Transverse colon (tissue), 4 donors: ENCODE results near the gene HAUS2. TPM values are rescaled to one million over a fixed set of nuclear protein-coding genes. Genes with fewer than 3 reads are reported as not detected.
A peak's percentile ranks its signal among the peaks of the same experiment; 100 is the strongest.

Experiments
- DNase-seq: peaks from one replicate; pipeline ENCODE4 v3.0.0-alpha.2; 2019
- H3K27ac ChIP-seq, 4 donors: fragments of 200-600 bp; sonication (generic); 2 replicates each; pipeline ENCODE4 v1.5.1; 2016 to 2018; ENCODE audit warnings: inconsistent platforms in 4 of 4
- H3K27me3 ChIP-seq: fragments of 200-600 bp; sonication (generic); 2 replicates; pipeline ENCODE4 v1.5.1; 2017; ENCODE audit warnings: inconsistent platforms
- H3K36me3 ChIP-seq, 4 donors: fragments of 200-600 bp; sonication (generic); 2 replicates each; pipeline ENCODE4 v1.5.1; 2017 to 2019; ENCODE audit warnings: inconsistent platforms in 4 of 4
- H3K4me1 ChIP-seq, 4 donors: fragments of 200-600 bp; sonication (generic); 2 replicates each; pipeline ENCODE4 v1.5.1; 2017 to 2020; ENCODE audit warnings: inconsistent platforms in 4 of 4
- H3K4me3 ChIP-seq, 4 donors: fragments of 200-600 bp; sonication (generic); 1 replicate in 1 of 4; 2 replicates in 3 of 4; pipeline versions ENCODE4 v1.5.1 to v1.6.1; 2017 to 2019; ENCODE audit warnings: inconsistent platforms in 4 of 4
- H3K9me3 ChIP-seq, 2 donors: fragments of 200-600 bp; sonication (generic); 2 replicates each; pipeline ENCODE4 v1.5.1; 2017 to 2019; ENCODE audit warnings: inconsistent platforms in 2 of 2
- EP300 ChIP-seq: sonication (generic); formaldehyde crosslinking; IDR thresholded peaks from one replicate; pipeline ENCODE4 v1.6.1; 2017; ENCODE audit warnings: antibody characterized with exemption, low read depth
- POLR2A ChIP-seq: fragments of 450-650 bp; IDR thresholded peaks from one replicate; pipeline ENCODE4 v1.6.1; 2016; ENCODE audit warnings: antibody characterized with exemption, mild to moderate bottlenecking, moderate library complexity
- POLR2AphosphoS5 ChIP-seq, 3 donors: sonication (generic); formaldehyde crosslinking; IDR thresholded peaks; one replicate each; pipeline ENCODE4 v1.6.1; 2016; ENCODE audit warnings: antibody characterized with exemption in 3 of 3
- WGBS, 2 donors: methylation state at CpG; one replicate each; pipeline ENCODE4 v1.1.5; 2018; ENCODE audit warnings: low coverage in 1 of 2; 5-methylcytosine and 5-hydroxymethylcytosine counted together
- in situ Hi-C, 4 donors: fragments of 200-750 bp; cut with MboI; loops; one replicate each; pipeline versions ENCODE4 v1.15.0 to v1.15.1; 2017; ENCODE audit warnings: low sequenced_read_pairs in 3 of 4, low pct_ligation_motif_present in 1 of 4, low pct_unique_long_range_greater_than_20kb in 1 of 4
- intact Hi-C: fragments of 100-400 bp; cut with DNase I; formaldehyde crosslinking; loops from one replicate; pipeline ENCODE4 v1.15.1; 2023; ENCODE audit warnings: low total_unique reads
- total RNA-seq, 4 donors: library from RNA; depleted of rRNA; stranded (reverse); fragments of >200 nt; gene quantifications; one replicate each; pipeline ENCODE4 v1.1.0, GENCODE V29; 2016
- TF ChIP-seq, protein P1 (sequence below), 5 experiments: fragments of 200-600 bp in 3 of 5; fragments of 450-650 bp in 2 of 5; sonication (generic) in 3 of 5; IDR thresholded peaks; 1 replicate in 2 of 5; 2 replicates in 3 of 5; pipeline ENCODE4 v1.5.1; 2016 to 2017; ENCODE audit warnings: antibody characterized with exemption in 5 of 5, inconsistent platforms in 3 of 5, mild to moderate bottlenecking in 2 of 5, moderate library complexity in 1 of 5

The HAUS2 gene
- total RNA-seq, 4 donors from 2014 or later = 10.6 to 27.5 (median 13.6) TPM

DNA sequence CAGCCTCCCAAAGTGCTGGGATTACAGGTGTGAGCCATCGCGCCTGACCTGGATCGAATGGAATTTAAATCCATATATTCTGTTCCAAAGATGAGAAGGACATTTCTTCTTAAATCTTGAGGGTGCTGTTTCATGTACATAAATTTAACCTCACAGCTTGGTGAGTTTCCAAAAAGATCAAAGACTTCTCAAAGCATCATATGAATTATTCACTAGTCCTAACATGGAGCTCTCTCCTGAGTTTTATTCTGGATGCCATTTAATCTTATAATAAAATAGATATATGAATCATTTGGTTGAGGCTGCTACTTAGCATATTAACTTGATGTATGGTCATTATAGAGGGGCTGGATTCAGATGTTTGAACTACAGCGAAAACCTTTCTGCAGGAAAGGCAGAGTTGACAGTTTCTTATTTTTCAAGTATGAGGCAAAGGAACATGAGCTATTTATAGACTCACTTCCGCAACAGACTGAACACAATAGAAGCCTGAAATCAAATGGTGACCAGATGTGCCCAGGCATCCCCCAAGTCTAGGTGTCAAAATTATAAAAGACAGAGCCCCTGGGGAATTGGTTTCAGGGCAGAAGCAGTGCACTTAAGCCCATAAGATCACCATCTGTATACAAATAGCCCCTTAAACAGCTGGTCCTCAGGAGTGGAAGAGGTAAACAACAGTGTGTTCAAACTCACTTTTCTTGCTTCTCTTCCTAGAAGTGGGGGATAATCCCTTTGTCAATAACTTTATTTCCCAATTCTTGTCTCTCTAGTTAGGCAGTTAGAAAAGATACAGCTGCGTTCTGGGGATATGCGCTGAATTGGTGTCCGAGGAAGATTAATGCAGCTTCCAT lies 56.5 kb downstream of the HAUS2 start:
- peaks cover 10 to 30% (median 16%) of the 10 kb centered on the region in 4 donors for H3K4me1 ChIP-seq
- no peaks in the 10 kb centered on the region for H3K27me3 ChIP-seq
- H3K9me3 ChIP-seq = no peaks in the 10 kb centered on the region
- H3K27ac ChIP-seq = peak overlapping the region; percentile 56 to 70 (median 60)
- H3K36me3 ChIP-seq = no peaks in the 10 kb centered on the region
- WGBS, 2 donors = 47 to 80% methylated on average over 5 to 8 of the region's 8 CpGs
- H3K4me3 ChIP-seq = no peak overlapping the region
- in situ Hi-C loops = no loop called here
- intact Hi-C loops = no loop called here
- TF ChIP-seq POLR2AphosphoS5 (IDR thresholded peaks at IDR 0.05) (no peak), EP300 (no peak), POLR2A (no peak)
- TF ChIP-seq, protein P1, sequence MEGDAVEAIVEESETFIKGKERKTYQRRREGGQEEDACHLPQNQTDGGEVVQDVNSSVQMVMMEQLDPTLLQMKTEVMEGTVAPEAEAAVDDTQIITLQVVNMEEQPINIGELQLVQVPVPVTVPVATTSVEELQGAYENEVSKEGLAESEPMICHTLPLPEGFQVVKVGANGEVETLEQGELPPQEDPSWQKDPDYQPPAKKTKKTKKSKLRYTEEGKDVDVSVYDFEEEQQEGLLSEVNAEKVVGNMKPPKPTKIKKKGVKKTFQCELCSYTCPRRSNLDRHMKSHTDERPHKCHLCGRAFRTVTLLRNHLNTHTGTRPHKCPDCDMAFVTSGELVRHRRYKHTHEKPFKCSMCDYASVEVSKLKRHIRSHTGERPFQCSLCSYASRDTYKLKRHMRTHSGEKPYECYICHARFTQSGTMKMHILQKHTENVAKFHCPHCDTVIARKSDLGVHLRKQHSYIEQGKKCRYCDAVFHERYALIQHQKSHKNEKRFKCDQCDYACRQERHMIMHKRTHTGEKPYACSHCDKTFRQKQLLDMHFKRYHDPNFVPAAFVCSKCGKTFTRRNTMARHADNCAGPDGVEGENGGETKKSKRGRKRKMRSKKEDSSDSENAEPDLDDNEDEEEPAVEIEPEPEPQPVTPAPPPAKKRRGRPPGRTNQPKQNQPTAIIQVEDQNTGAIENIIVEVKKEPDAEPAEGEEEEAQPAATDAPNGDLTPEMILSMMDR (IDR thresholded peaks at IDR 0.05) = no peak
- no peak for DNase-seq

DNA sequence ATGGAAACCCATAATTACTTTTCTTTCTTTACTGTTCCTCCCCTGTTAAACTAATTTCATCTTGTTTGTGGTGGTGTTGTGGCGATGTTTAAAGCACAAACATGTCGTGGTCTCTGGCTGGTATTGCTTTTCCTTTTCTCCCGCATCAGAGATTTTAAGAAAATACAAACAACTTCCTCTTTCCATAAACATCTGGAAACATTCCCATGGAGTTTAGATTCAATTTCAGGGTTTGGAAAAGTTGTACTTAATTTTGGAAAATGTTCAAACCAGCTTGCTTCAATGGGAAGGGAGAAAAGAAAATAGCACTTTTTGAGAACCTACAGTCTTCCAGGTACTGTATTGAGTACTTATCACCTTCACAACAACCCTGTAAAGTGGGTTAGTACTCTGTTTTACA lies 57.2 kb downstream of the HAUS2 start:
- H3K4me1 ChIP-seq = peaks cover 10 to 30% (median 16%) of the 10 kb centered on the region in 4 donors
- peak overlapping the region; percentile 56 to 70 (median 60) for H3K27ac ChIP-seq
- H3K4me3 ChIP-seq = no peak overlapping the region
- in situ Hi-C loops (no loop called here), intact Hi-C loops (no loop called here)
- no peaks in the 10 kb centered on the region for H3K27me3 ChIP-seq
- no peaks in the 10 kb centered on the region for H3K36me3 ChIP-seq
- no peak for DNase-seq
- TF ChIP-seq POLR2A = no peak
- TF ChIP-seq POLR2AphosphoS5 (IDR thresholded peaks at IDR 0.05) = no peak
- TF ChIP-seq, protein P1 (IDR thresholded peaks at IDR 0.05) = no peak
- TF ChIP-seq EP300 = no peak
- 40 to 66% methylated on average over 1 to 3 of the region's 3 CpGs for WGBS, 2 donors
- H3K9me3 ChIP-seq = no peaks in the 10 kb centered on the region

DNA sequence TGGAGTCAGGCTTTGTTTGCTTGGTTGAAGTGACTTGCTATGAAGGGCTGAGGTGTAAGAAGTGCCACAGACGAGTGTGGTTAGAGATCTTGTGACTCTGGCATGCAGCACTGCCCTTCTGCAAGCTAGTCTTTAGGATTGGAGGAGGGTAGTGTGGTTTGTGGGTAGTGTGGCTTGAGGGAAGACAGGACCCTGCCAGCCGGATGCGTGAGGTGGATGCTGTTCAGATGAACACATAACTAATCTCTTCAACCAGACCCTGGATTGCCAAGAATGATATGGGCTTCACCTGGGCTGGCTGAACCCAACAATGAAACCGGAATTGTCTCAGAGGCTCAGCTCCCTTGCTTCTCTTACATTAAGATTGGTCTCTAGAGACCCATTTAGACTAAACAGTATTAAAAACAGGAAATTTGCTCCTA lies 59.5 kb downstream of the HAUS2 start:
- peaks cover 10 to 30% (median 16%) of the 10 kb centered on the region in 4 donors for H3K4me1 ChIP-seq
- in situ Hi-C loops (no loop called here), intact Hi-C loops (no loop called here)
- TF ChIP-seq, protein P1 (IDR thresholded peaks at IDR 0.05) = no peak
- no peak for TF ChIP-seq EP300
- no peak for TF ChIP-seq POLR2A
- no peak for TF ChIP-seq POLR2AphosphoS5 (IDR thresholded peaks at IDR 0.05)
- no peak overlapping the region for H3K4me3 ChIP-seq
- H3K9me3 ChIP-seq = no peaks in the 10 kb centered on the region
- no peaks in the 10 kb centered on the region for H3K27me3 ChIP-seq
- H3K27ac ChIP-seq = no peak overlapping the region
- DNase-seq = peak; percentile 22
- H3K36me3 ChIP-seq = no peaks in the 10 kb centered on the region
- 55 to 60% methylated on average over 1 to 4 of the region's 4 CpGs for WGBS, 2 donors

DNA sequence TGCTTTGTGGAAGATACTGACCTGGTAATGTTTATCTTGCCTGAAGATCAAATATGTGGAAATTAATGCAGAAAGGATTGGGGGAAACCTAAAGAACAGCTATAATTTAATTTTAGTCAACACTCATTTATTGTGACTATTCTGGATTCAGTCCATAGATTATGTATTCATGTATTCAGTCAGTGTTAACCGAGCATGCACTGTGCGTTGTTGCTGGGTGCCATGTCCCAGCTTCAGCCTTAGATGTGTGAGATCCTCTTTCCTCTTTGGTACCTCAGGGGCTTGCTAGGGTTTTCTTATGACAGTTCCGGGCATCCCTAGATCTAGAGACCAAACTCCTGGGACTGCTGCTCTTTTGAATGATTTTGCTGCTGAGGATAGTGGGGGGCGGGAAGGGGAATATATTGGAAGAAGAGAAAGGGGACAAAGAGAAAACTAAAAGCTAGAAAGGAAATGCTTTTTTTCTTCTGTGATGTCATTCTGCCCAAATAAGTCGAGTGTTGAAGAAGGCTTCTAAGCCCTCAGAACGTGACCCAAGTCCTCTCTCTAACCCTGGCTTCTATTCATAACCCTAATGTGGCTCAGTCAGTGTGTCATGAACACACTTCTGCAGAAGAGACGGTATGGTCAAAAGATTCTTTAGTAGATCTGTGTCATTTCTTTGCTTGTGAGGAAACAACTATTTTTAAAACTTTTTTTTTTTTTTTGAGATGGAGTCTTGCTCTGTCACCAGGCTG lies 60.3 kb downstream of the HAUS2 start:
- Histone ChIP-seq H3K27ac (peak overlapping the region in 1 of 4 donors; percentile 4), H3K9me3 (no peaks in the 10 kb centered on the region), H3K27me3 (no peaks in the 10 kb centered on the region), H3K4me3 (no peak overlapping the region), H3K36me3 (no peaks in the 10 kb centered on the region), H3K4me1 (peaks cover 10 to 30% (median 16%) of the 10 kb centered on the region in 4 donors)
- intact Hi-C loops = no loop called here
- in situ Hi-C loops = no loop called here
- DNase-seq = no peak
- 64 to 75% methylated on average over 5 to 7 of the region's 7 CpGs for WGBS, 2 donors
- TF ChIP-seq POLR2AphosphoS5 (IDR thresholded peaks at IDR 0.05) (no peak), EP300 (no peak), POLR2A (no peak)
- TF ChIP-seq, protein P1 (IDR thresholded peaks at IDR 0.05) = no peak
